GM12864 (cell line): Measurements from ENCODE around the gene TRIM73.
A peak's percentile ranks its signal among the peaks of the same experiment; 100 is the strongest.
"Not testable (repeated sequence)": the region's sequence is repeated elsewhere in the genome, so short reads cannot be mapped to it uniquely, and the experiment has no call there.

ENCODE experiments used
- DNase-seq: peaks from one replicate; pipeline ENCODE4 v3.0.0-alpha.2; 2011; ENCODE audit warnings: low read depth
- H3K4me3 ChIP-seq: 2 replicates; pipeline ENCODE4 v1.5.1; 2011; ENCODE audit warnings: mild to moderate bottlenecking, low read depth, low read length, control low read depth

Gene TRIM73

GRCh38 chr7:75414708-75415427 lies 19.4 kb downstream of the TRIM73 start:
- not testable (repeated sequence) for DNase-seq, H3K4me3 ChIP-seq

- not testable (repeated sequence) for DNase-seq, H3K4me3 ChIP-seq
Observed at GRCh38 chr7:75415428-75415817, 20.0 kb downstream of the TRIM73 start.

- H3K4me3 ChIP-seq, DNase-seq: not testable (repeated sequence)
Observed at GRCh38 chr7:75415829-75416373, 20.5 kb downstream of the TRIM73 start.

GRCh38 chr7:75416787-75417186 lies 21.4 kb downstream of the TRIM73 start:
- H3K4me3 ChIP-seq, DNase-seq: not testable (repeated sequence)

GRCh38 chr7:75418292-75418858 lies 22.9 kb downstream of the TRIM73 start:
- DNase-seq, H3K4me3 ChIP-seq: not testable (repeated sequence)

GRCh38 chr7:75419210-75419609 lies 23.8 kb downstream of the TRIM73 start:
- H3K4me3 ChIP-seq, DNase-seq: not testable (repeated sequence)

- DNase-seq: not testable (repeated sequence)
Observed at GRCh38 chr7:75419693-75420092, 24.3 kb downstream of the TRIM73 start.

GRCh38 chr7:75420152-75420551 lies 24.7 kb downstream of the TRIM73 start:
- not testable (repeated sequence) for DNase-seq, H3K4me3 ChIP-seq

More at GRCh38 chr7:75419693-75420092, 24.3 kb downstream of the TRIM73 start:
- H3K4me3 ChIP-seq: not testable (repeated sequence)

- H3K4me3 ChIP-seq, DNase-seq: not testable (repeated sequence)
Observed at GRCh38 chr7:75421798-75422710, 26.6 kb downstream of the TRIM73 start.

GRCh38 chr7:75423481-75423880 lies 28.1 kb downstream of the TRIM73 start:
- not testable (repeated sequence) for DNase-seq, H3K4me3 ChIP-seq

- not testable (repeated sequence) for H3K4me3 ChIP-seq, DNase-seq
Observed at GRCh38 chr7:75439000-75439399, 43.6 kb downstream of the TRIM73 start.

- DNase-seq: not testable (repeated sequence)
- peak overlapping the region; percentile 44 for H3K4me3 ChIP-seq
Observed at GRCh38 chr7:75442101-75442464, 46.7 kb downstream of the TRIM73 start.

GRCh38 chr7:75442465-75443111 lies 47.2 kb downstream of the TRIM73 start:
- not testable (repeated sequence) for DNase-seq
- peak overlapping the region; percentile 62 for H3K4me3 ChIP-seq

GRCh38 chr7:75449946-75450345 lies 54.5 kb downstream of the TRIM73 start:
- H3K4me3 ChIP-seq, DNase-seq: not testable (repeated sequence)
